ENCODE data around the gene BNC2. TPM values are rescaled to one million over a fixed set of nuclear protein-coding genes. Genes with fewer than 3 reads are reported as not detected.

BNC2 gene
- total and polyA plus RNA-seq, 4 experiments from 2014 or later: not detected

GRCh38 chr9:16459421-16460148 is 410.9 kb downstream of the BNC2 start:
- Histone ChIP-seq H3K27me3 (ENCODE audit: insufficient read depth, low read length) (no peaks in the 10 kb centered on the region), H3K36me3 (ENCODE audit: insufficient read depth, low read length) (no peaks in the 10 kb centered on the region), H3K27ac (ENCODE audit: low read depth, low read length) (no peak overlapping the region), H3K4me3 (ENCODE audit: low read length in 2 of 2) (no peak overlapping the region), H3K4me1 (ENCODE audit: insufficient read depth, low read length) (no peaks in the 10 kb centered on the region), H3K9me3 (ENCODE audit: control insufficient read depth in 1 of 2, low read length in 2 of 2) (no peaks in the 10 kb centered on the region)
- Mint-ChIP-seq H3K27ac (no peak overlapping the region), H3K4me3 (no peak overlapping the region), H3K4me1 (no peaks in the 10 kb centered on the region), H3K27me3 (no peaks in the 10 kb centered on the region), H3K36me3 (no peaks in the 10 kb centered on the region), H3K9me3 (peaks cover 0 to 9% (median 6%) of the 10 kb centered on the region in 8 donors)
- no peak for DNase-seq
- ChIA-PET POLR2A (ENCODE audit: partially characterized antibody) (no interaction called here), CTCF (ENCODE audit: partially characterized antibody) (no interaction called here)
- intact Hi-C loops (cut with micrococcal nuclease): no loop called here

DNA sequence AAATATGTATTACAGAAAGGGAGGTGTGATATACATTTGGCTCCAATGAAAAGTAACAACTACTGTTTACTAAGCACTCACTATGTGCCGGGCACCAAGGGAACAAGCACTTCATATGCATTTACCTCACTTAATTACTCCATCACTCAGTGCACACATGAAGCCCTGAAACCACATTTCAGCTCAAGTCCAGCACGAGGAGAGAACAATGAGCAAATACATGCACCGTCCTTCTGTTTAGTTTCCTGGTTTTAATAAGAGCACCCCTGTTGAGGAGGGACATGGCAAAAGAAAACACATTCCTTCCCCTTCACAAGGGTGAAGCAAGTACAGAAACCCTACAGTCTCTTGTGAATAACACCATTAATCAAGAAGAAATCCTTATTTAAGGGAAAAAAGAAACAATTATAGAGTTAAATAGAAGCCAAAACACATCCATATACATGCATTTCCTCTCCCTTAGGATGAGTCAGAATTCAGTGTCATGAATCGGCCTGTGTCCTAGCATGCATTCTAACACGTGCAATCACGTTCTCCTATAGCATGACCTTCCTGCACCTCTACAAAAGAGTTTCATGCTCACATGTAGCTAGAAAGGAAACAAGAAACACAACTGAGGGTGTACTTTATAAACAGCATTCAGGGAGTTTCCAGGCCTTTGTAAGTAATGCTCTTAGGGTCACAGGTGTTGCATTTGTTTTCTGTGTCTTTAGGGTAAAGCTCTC is 411.6 kb downstream of the BNC2 start:
- Histone ChIP-seq H3K9me3 (ENCODE audit: control insufficient read depth in 1 of 2, low read length in 2 of 2) (no peaks in the 10 kb centered on the region), H3K4me3 (ENCODE audit: low read length in 2 of 2) (no peak overlapping the region), H3K36me3 (ENCODE audit: insufficient read depth, low read length) (no peaks in the 10 kb centered on the region), H3K27ac (ENCODE audit: low read depth, low read length) (no peak overlapping the region), H3K27me3 (ENCODE audit: insufficient read depth, low read length) (no peaks in the 10 kb centered on the region), H3K4me1 (ENCODE audit: insufficient read depth, low read length) (no peaks in the 10 kb centered on the region)
- Mint-ChIP-seq H3K4me3 (no peak overlapping the region), H3K9me3 (peaks cover 0 to 9% (median 4%) of the 10 kb centered on the region in 8 donors), H3K27me3 (no peaks in the 10 kb centered on the region), H3K4me1 (no peaks in the 10 kb centered on the region), H3K27ac (no peak overlapping the region), H3K36me3 (no peaks in the 10 kb centered on the region)
- no peak for DNase-seq
- CTCF ChIA-PET (ENCODE audit: partially characterized antibody): no interaction called here
- intact Hi-C loops (cut with micrococcal nuclease): no loop called here
- POLR2A ChIA-PET (ENCODE audit: partially characterized antibody): no interaction called here

DNA sequence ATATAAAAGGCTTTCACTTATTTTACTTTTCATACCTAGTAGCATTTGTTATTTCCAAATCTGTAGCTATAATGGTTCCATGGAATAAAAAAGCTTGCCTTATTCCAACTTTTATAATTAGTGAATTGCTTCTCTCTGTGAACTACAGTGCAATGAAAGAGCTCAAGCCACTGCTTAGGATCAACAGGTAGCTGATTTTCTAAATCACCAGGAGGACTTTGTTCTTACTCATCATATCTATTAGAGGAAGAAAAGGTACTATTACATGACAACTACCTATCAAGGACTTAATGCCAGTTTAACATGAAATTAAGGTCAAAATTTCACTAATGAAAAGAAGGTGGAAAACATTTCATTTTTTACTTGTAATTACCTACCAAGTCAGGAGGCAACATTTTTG is 414.6 kb downstream of the BNC2 start:
- no peaks in the 10 kb centered on the region for H3K27me3 Mint-ChIP-seq
- ChIA-PET CTCF (ENCODE audit: partially characterized antibody) (no interaction called here), POLR2A (ENCODE audit: partially characterized antibody) (no interaction called here)
- H3K4me1 ChIP-seq (ENCODE audit: insufficient read depth, low read length): no peaks in the 10 kb centered on the region
- no peak overlapping the region for H3K27ac ChIP-seq (ENCODE audit: low read depth, low read length)
- no peak overlapping the region for H3K4me3 Mint-ChIP-seq
- no peaks in the 10 kb centered on the region for H3K9me3 ChIP-seq (ENCODE audit: control insufficient read depth in 1 of 2, low read length in 2 of 2)
- no peaks in the 10 kb centered on the region for H3K4me1 Mint-ChIP-seq
- peaks cover 0 to 8% (median 3%) of the 10 kb centered on the region in 8 donors for H3K9me3 Mint-ChIP-seq
- no peak overlapping the region for H3K27ac Mint-ChIP-seq
- H3K27me3 ChIP-seq (ENCODE audit: insufficient read depth, low read length): no peaks in the 10 kb centered on the region
- no peaks in the 10 kb centered on the region for H3K36me3 Mint-ChIP-seq
- no peaks in the 10 kb centered on the region for H3K36me3 ChIP-seq (ENCODE audit: insufficient read depth, low read length)
- intact Hi-C loops (cut with micrococcal nuclease): no loop called here
- H3K4me3 ChIP-seq (ENCODE audit: low read length in 2 of 2): no peak overlapping the region
- DNase-seq: no peak

DNA sequence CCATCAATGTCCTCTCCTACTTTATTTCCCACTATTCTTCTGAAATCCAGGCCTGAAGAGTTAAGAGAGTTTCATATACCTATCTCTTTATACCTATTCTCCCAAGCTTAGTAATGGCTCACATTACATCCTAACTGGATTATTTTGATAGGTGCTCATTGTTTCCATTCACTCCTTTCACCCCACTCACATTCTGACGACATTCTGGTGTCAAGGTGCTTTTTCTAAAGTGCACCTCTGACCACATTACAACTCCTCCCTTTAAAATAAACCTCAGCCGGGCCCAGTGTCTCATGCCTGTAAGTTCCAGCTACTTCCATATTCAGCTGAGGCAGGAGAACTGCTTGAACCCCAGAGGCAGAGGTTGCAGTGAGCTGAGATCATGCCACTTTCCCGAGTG is 417.1 kb downstream of the BNC2 start:
- Mint-ChIP-seq H3K4me3 (no peak overlapping the region), H3K4me1 (no peaks in the 10 kb centered on the region), H3K27ac (no peak overlapping the region), H3K9me3 (peaks cover 0 to 6% (median 2%) of the 10 kb centered on the region in 8 donors), H3K27me3 (no peaks in the 10 kb centered on the region), H3K36me3 (no peaks in the 10 kb centered on the region)
- Histone ChIP-seq H3K36me3 (ENCODE audit: insufficient read depth, low read length) (no peaks in the 10 kb centered on the region), H3K9me3 (ENCODE audit: control insufficient read depth in 1 of 2, low read length in 2 of 2) (no peaks in the 10 kb centered on the region), H3K4me3 (ENCODE audit: low read length in 2 of 2) (no peak overlapping the region), H3K27ac (ENCODE audit: low read depth, low read length) (no peak overlapping the region), H3K27me3 (ENCODE audit: insufficient read depth, low read length) (no peaks in the 10 kb centered on the region), H3K4me1 (ENCODE audit: insufficient read depth, low read length) (no peaks in the 10 kb centered on the region)
- ChIA-PET POLR2A (ENCODE audit: partially characterized antibody) (no interaction called here), CTCF (ENCODE audit: partially characterized antibody) (no interaction called here)
- intact Hi-C loops (cut with micrococcal nuclease): no loop called here
- DNase-seq: no peak

DNA sequence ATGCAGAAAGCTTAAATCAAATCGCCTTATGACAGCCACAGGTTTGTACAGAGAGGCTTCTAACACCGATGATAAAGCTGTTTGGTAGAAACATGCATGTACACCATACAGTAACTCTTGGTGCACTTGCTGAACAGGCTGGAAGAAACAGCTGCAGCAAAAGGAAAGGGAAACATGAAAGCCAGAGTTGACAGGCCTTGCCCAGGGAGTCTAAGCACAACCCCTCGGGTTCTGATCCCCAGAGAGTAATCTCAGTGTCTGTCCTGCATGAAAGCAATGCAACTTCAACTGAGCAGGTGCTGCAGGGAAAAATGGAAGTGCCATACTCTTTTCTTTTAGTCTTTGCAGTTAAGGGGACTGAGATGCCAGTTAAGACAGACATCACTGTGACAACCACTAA is 419.9 kb downstream of the BNC2 start:
- Mint-ChIP-seq H3K27ac (no peak overlapping the region), H3K36me3 (no peaks in the 10 kb centered on the region), H3K27me3 (no peaks in the 10 kb centered on the region), H3K4me3 (no peak overlapping the region), H3K4me1 (no peaks in the 10 kb centered on the region), H3K9me3 (peaks cover 0 to 6% (median 3%) of the 10 kb centered on the region in 8 donors)
- ChIA-PET CTCF (ENCODE audit: partially characterized antibody) (no interaction called here), POLR2A (ENCODE audit: partially characterized antibody) (no interaction called here)
- H3K4me1 ChIP-seq (ENCODE audit: insufficient read depth, low read length): no peaks in the 10 kb centered on the region
- H3K9me3 ChIP-seq (ENCODE audit: control insufficient read depth in 1 of 2, low read length in 2 of 2): no peaks in the 10 kb centered on the region
- H3K36me3 ChIP-seq (ENCODE audit: insufficient read depth, low read length): no peaks in the 10 kb centered on the region
- no peak overlapping the region for H3K4me3 ChIP-seq (ENCODE audit: low read length in 2 of 2)
- DNase-seq: no peak
- no peak overlapping the region for H3K27ac ChIP-seq (ENCODE audit: low read depth, low read length)
- intact Hi-C loops (cut with micrococcal nuclease): no loop called here
- H3K27me3 ChIP-seq (ENCODE audit: insufficient read depth, low read length): no peaks in the 10 kb centered on the region

GRCh38 chr9:16450043-16450442 is 420.4 kb downstream of the BNC2 start:
- CTCF ChIA-PET (ENCODE audit: partially characterized antibody): no interaction called here
- intact Hi-C loops (cut with micrococcal nuclease): no loop called here

DNA sequence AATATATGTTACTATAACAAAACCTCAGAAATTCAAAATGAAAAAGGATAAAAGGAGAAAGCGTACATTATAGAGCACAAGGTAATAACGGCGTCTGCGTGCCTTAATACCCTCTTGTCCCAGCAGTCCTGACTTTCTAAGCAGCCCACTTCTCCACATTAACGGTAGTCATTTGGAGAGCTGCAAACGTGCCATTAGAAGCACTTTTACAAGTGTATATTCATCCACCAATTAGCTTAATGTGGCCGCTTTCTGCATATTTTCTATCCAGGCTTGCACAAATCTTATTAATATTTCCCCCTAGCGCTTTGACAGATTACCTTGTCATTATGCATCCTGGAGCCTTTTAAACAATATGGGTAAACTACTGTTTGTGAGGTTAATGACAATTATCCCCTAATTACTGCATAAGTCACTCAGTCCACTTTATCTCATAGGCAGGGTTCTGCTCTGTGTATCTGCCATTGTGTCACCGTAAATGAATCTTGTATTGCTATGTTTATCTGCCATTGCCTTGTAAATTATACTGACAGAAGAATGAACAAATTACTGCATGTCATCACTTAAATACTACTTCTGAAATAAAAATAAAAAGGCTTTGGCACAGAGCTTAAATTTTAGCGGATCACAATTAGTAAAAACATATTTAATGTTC is 421.3 kb downstream of the BNC2 start:
- no peak overlapping the region for H3K27ac ChIP-seq (ENCODE audit: low read depth, low read length)
- Mint-ChIP-seq H3K9me3 (peaks cover 0 to 6% (median 2%) of the 10 kb centered on the region in 8 donors), H3K4me3 (no peak overlapping the region), H3K27me3 (no peaks in the 10 kb centered on the region), H3K36me3 (no peaks in the 10 kb centered on the region), H3K27ac (no peak overlapping the region), H3K4me1 (no peaks in the 10 kb centered on the region)
- H3K9me3 ChIP-seq (ENCODE audit: control insufficient read depth in 1 of 2, low read length in 2 of 2): no peaks in the 10 kb centered on the region
- H3K4me1 ChIP-seq (ENCODE audit: insufficient read depth, low read length): no peaks in the 10 kb centered on the region
- POLR2A ChIA-PET (ENCODE audit: partially characterized antibody): no interaction called here
- no peaks in the 10 kb centered on the region for H3K36me3 ChIP-seq (ENCODE audit: insufficient read depth, low read length)
- DNase-seq: no peak
- CTCF ChIA-PET (ENCODE audit: partially characterized antibody): no interaction called here
- H3K27me3 ChIP-seq (ENCODE audit: insufficient read depth, low read length): no peaks in the 10 kb centered on the region
- intact Hi-C loops (cut with micrococcal nuclease): no loop called here
- H3K4me3 ChIP-seq (ENCODE audit: low read length in 2 of 2): no peak overlapping the region

More at GRCh38 chr9:16450043-16450442, 420.4 kb downstream of the BNC2 start:
- Mint-ChIP-seq H3K4me1 (no peaks in the 10 kb centered on the region), H3K4me3 (no peak overlapping the region), H3K27me3 (no peaks in the 10 kb centered on the region), H3K27ac (no peak overlapping the region), H3K36me3 (no peaks in the 10 kb centered on the region), H3K9me3 (peaks cover 0 to 6% (median 3%) of the 10 kb centered on the region in 8 donors)
- H3K4me1 ChIP-seq (ENCODE audit: insufficient read depth, low read length): no peaks in the 10 kb centered on the region
- H3K27ac ChIP-seq (ENCODE audit: low read depth, low read length): no peak overlapping the region
- H3K36me3 ChIP-seq (ENCODE audit: insufficient read depth, low read length): no peaks in the 10 kb centered on the region
- POLR2A ChIA-PET (ENCODE audit: partially characterized antibody): no interaction called here
- no peak overlapping the region for H3K4me3 ChIP-seq (ENCODE audit: low read length in 2 of 2)
- H3K27me3 ChIP-seq (ENCODE audit: insufficient read depth, low read length): no peaks in the 10 kb centered on the region
- H3K9me3 ChIP-seq (ENCODE audit: control insufficient read depth in 1 of 2, low read length in 2 of 2): no peaks in the 10 kb centered on the region
- no peak for DNase-seq

Measured in CD4-positive, alpha-beta memory T cell (primary cell).